Heart left ventricle (tissue), 16 donors: ENCODE results near the gene ASB10. TPM values are rescaled to one million over a fixed set of nuclear protein-coding genes. Genes with fewer than 3 reads are reported as not detected.

Experiments used
- ATAC-seq, 4 donors: fragments of 200-7000 bp; cut with Tn5 transposase; one replicate each; pipeline ENCODE4 v1.9.1; 2020 to 2022; ENCODE audit warnings: moderate library complexity in 4 of 4, mild to moderate bottlenecking in 3 of 4, moderate number of reproducible peaks in 1 of 4
- DNase-seq, 5 donors: peaks; one replicate each; pipeline ENCODE4 v3.0.0-alpha.2; 2020
- H3K27ac ChIP-seq, 12 donors: fragments of 200-600 bp; sonication (generic) in 4 of 12; one replicate each; pipeline versions ENCODE4 v1.5.0 to v1.8.0; 2016 to 2022; ENCODE audit warnings: mild to moderate bottlenecking in 2 of 12
- H3K27me3 ChIP-seq, 9 donors: fragments of 200-600 bp; sonication (generic) in 2 of 9; one replicate each; pipeline versions ENCODE4 v1.5.1 to v1.8.0; 2016 to 2022; ENCODE audit warnings: mild to moderate bottlenecking in 3 of 9
- H3K36me3 ChIP-seq, 9 donors: fragments of 200-600 bp; sonication (generic) in 2 of 9; one replicate each; pipeline versions ENCODE4 v1.5.0 to v1.8.0; 2018 to 2022; ENCODE audit warnings: mild to moderate bottlenecking in 2 of 9
- H3K4me1 ChIP-seq, 12 donors: fragments of 200-600 bp; sonication (generic) in 4 of 12; one replicate each; pipeline versions ENCODE4 v1.5.0 to v1.8.0; 2016 to 2022; ENCODE audit warnings: mild to moderate bottlenecking in 3 of 12
- H3K4me3 ChIP-seq, 12 donors: fragments of 200-600 bp; sonication (generic) in 4 of 12; one replicate each; pipeline versions ENCODE4 v1.5.0 to v1.8.0; 2017 to 2022; ENCODE audit warnings: mild to moderate bottlenecking in 9 of 12, moderate library complexity in 4 of 12
- H3K9me3 ChIP-seq, 12 donors: fragments of 200-600 bp; sonication (generic) in 4 of 12; one replicate each; pipeline versions ENCODE4 v1.5.0 to v1.8.0; 2016 to 2022; ENCODE audit warnings: mild to moderate bottlenecking in 1 of 12
- POLR2A ChIP-seq, 2 donors: fragments of 450-650 bp; IDR thresholded peaks; one replicate each; pipeline ENCODE4 v1.6.1; 2017; ENCODE audit warnings: antibody characterized with exemption in 2 of 2, mild to moderate bottlenecking in 2 of 2, moderate library complexity in 2 of 2
- WGBS, 4 donors: extraction: QIAGEN DNeasy Blood & Tissue Kit in 2 of 4; methylation state at CpG; one replicate each; pipeline versions ENCODE4 v1.1.5 to v1.1.7; 2013 to 2018; 5-methylcytosine and 5-hydroxymethylcytosine counted together
- intact Hi-C, 10 donors: fragments of 100-400 bp; cut with DNase I; formaldehyde crosslinking; loops; one replicate each; pipeline versions ENCODE4 v1.11.1 to v1.14.2; 2022
- polyA plus RNA-seq, 2 donors: library from polyadenylated mRNA; stranded (reverse); fragments of 200-250 nt; gene quantifications; one replicate each; pipeline ENCODE4 v1.2.3, GENCODE V29; 2013
- total RNA-seq, 9 donors: library from RNA; depleted of rRNA in 2 of 9; stranded (reverse); fragments of >200 nt in 2 of 9; fragmentation: NEBNext Ultra II Directional in 3 of 9; extraction: Animal tissue kit (Norgen Biotek cat#: 25700) in 3 of 9; gene quantifications; one replicate each; pipeline versions ENCODE4 v1.1.0 to v1.2.4, GENCODE V29; 2016 to 2023
- TF ChIP-seq, protein P1 (sequence below), 12 donors: fragments of 200-600 bp; sonication (generic) in 4 of 12; IDR thresholded peaks; one replicate each; pipeline versions ENCODE4 v1.5.0 to v1.8.0; 2018 to 2022; ENCODE audit warnings: antibody characterized with exemption in 12 of 12, mild to moderate bottlenecking in 5 of 12
- donor health status: ischemic (EF 13 %, LVEDD 7.1; RV severe dilation, severe dysfunction).
- donor health status: healthy with polysubstance abuse.
- donor health status: DM: no; HTN: yes; CAD: no.
- donor health status: DM: no; HTN: no; CAD: no.
- donor health status: ischemic (EF 25% LVEDD 6.9; RV normal size, moderate dysfunction).
- donor health status: ischemic (EF 25% LVEDD 5.7; RV mildly dilated, moderate dysfunction).
- donor health status: healthy.
- donor health status: DM: yes; HTN: yes; CAD: no.
- donor health status: ischemic (EF 35%, LVEDD 5.7; RV mildly dilated, moderate dysfunction).
- donor health status: nonischemic (EF 11% LVEDD 7.7; RV severe dilation, severe dysfunction).
- donor health status: DM: yes; HTN: yes; CAD: no.
- donor health status: PGD.
- donor health status: ischemic (EF 29% LVEDD 5.4; RV normal size, mild dysfunction).
- donor health status: nonischemic (EF 23%, LVEDD 6.1; RV moderate dilation, normal function).

Gene ASB10
- total and polyA plus RNA-seq, 11 donors, result 6.9 to 37.1 (median 25.5) TPM

DNA sequence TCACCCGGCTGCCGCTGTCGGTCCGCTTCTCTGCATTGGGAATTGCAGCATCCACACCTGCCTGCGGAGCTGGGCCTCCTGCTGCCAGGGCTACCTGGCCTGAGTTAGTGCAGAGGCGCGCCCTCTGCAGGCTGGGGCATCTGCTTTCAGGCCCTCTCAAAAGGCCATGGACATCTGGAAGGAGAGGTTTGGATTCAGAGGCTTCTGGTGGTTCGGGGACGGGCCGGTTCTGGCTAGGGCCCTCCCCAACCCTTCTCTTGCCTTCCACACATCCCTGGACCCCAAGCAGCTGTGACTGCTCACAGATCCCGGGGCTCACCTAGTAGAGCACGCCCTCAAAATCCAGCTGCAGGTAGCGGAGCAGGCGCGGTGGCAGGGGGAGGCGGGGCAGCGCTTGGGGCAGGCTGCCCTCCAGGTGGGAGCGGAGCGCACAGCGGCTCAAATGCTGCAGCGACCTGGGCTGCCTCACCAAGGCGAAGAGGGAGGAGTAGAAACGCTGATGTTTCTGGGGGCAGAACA is 11.2 kb downstream of the ASB10 start:
- 84 to 87% (median 85%) methylated on average over 19 to 23 of the region's 23 CpGs for WGBS, 4 donors
- intact Hi-C loops, result loop anchor here in 3 of 10 donors (10.0 kb wide), 2 partner anchors 129 to 281 kb away; no protein-coding TSS in a partner anchor
- Histone ChIP-seq H3K9me3 (no peaks in the 10 kb centered on the region), H3K4me3 (no peak overlapping the region), H3K36me3 (peaks cover 0 to 4% (median 0%) of the 10 kb centered on the region in 9 donors), H3K4me1 (peaks cover 0 to 7% (median 0%) of the 10 kb centered on the region in 12 donors), H3K27ac (no peak overlapping the region), H3K27me3 (peaks cover 0 to 30% (median 0%) of the 10 kb centered on the region in 9 donors)
- TF ChIP-seq POLR2A (IDR thresholded peaks at IDR 0.05), result no peak
- TF ChIP-seq, protein P1, sequence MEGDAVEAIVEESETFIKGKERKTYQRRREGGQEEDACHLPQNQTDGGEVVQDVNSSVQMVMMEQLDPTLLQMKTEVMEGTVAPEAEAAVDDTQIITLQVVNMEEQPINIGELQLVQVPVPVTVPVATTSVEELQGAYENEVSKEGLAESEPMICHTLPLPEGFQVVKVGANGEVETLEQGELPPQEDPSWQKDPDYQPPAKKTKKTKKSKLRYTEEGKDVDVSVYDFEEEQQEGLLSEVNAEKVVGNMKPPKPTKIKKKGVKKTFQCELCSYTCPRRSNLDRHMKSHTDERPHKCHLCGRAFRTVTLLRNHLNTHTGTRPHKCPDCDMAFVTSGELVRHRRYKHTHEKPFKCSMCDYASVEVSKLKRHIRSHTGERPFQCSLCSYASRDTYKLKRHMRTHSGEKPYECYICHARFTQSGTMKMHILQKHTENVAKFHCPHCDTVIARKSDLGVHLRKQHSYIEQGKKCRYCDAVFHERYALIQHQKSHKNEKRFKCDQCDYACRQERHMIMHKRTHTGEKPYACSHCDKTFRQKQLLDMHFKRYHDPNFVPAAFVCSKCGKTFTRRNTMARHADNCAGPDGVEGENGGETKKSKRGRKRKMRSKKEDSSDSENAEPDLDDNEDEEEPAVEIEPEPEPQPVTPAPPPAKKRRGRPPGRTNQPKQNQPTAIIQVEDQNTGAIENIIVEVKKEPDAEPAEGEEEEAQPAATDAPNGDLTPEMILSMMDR (IDR thresholded peaks at IDR 0.05), result no peak
- ATAC-seq, result no peak
- peak in 1 of 5 donors; percentile 50 for DNase-seq

DNA sequence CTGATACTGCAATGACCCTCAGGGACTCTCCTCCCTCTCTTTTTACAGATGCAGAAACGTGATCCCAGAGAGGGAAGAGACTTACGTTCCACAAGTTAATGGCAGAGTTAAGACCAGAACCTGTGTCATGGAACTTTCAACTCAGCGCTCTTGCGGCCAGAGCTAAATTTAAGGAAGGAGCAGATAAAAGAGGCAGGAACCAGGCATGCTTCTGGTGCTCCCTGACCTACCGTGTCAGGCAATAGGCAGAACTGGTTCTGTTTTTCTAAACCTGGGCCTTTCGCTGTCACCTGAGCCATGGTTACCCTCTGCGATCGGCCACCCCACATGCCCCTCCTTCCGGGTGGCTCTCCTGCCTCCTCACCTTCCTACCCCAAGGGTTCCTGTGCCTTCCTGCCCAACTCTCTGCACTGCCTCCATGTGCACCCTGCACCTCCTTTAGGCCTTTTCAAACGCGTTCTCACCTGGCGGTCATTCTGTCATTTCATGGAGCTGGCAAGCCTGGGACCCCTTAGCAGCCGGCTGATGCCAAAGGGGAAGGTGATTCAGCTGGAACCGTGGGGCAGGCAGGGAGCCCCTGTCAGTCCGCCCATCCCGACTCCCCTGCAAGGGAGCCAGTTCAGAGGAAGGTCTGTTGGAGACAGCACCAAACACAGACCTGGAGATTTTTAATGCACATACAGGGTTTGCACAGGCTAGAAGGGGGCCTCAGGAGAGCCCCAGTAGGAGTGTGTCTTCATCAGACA is 11.8 kb downstream of the ASB10 start:
- TF ChIP-seq POLR2A (IDR thresholded peaks at IDR 0.05), result no peak
- TF ChIP-seq, protein P1 (IDR thresholded peaks at IDR 0.05), result no peak
- no peak for ATAC-seq
- Histone ChIP-seq H3K27ac (no peak overlapping the region), H3K9me3 (no peaks in the 10 kb centered on the region), H3K4me1 (peaks cover 0 to 11% (median 0%) of the 10 kb centered on the region in 12 donors), H3K4me3 (no peak overlapping the region), H3K36me3 (peaks cover 0 to 2% (median 0%) of the 10 kb centered on the region in 9 donors), H3K27me3 (peaks cover 0 to 31% (median 0%) of the 10 kb centered on the region in 9 donors)
- 68 to 75% (median 75%) methylated on average over 13 to 16 of the region's 16 CpGs for WGBS, 4 donors
- DNase-seq, result no peak
- intact Hi-C loops, result loop anchor here in 3 of 10 donors (10.0 kb wide), 2 partner anchors 130 to 280 kb away; no protein-coding TSS in a partner anchor

DNA sequence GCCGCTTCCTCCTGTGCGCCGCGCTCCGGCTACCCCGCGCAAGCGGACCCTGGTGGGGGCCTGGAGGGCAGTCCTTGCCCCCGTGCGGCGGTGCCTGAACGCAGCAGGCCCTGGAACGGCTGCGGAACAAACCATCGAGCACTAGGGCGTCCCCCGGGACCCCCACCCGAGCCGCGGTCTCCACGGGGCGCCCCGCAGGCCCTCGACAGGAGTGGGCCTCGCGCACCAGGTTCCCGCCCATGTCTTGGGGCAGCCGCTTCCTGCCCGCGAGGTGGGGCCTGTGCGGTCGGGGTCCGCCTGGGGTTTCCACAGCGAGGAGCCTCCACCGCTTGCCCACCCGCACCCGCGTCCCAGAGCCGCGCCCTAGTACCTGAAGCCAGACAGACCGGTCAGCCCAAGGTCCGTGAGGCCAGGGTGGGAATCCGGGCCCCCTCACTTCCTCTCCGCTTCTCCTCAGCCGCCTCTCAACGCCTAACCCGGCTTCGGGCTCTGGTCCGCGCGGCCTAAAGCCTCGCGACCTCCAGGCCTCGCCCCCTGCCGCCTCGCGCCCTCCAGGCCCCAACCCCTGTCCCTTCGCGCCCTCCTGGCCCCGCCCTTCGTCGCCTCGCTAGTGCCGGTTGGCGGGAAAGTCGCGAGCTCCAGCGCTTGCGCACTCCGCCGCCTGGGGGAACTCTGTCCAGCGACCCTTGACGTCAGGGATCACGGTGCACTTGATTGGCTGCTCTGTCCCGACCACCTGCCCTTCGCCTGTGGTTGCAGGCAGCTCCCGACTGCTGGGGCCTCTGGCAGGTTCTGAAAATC is 12.6 kb downstream of the ASB10 start:
- Histone ChIP-seq H3K4me1 (peaks cover 0 to 11% (median 0%) of the 10 kb centered on the region in 12 donors), H3K27me3 (peaks cover 0 to 37% (median 0%) of the 10 kb centered on the region in 9 donors), H3K9me3 (no peaks in the 10 kb centered on the region), H3K27ac (no peak overlapping the region), H3K4me3 (no peak overlapping the region), H3K36me3 (peaks cover 0 to 2% (median 0%) of the 10 kb centered on the region in 9 donors)
- peak in 2 of 5 donors; percentile 39 to 66 for DNase-seq
- 51 to 69% (median 60%) methylated on average over 37 to 77 of the region's 77 CpGs for WGBS, 4 donors
- intact Hi-C loops, result loop anchor here in 7 of 10 donors (5.0 to 10.0 kb wide), 5 partner anchors 58 to 280 kb away; partner anchors contain the start of gene CHPF2 (in 1 of the 7)
- TF ChIP-seq, protein P1 (IDR thresholded peaks at IDR 0.05), result no peak
- no peak for TF ChIP-seq POLR2A (IDR thresholded peaks at IDR 0.05)
- peak in 3 of 4 donors; percentile 42 to 68 (median 50) for ATAC-seq
